ENCODE measurements around the gene CPM.

CPM gene

GRCh38 chr12:68956466-68956865 lies 23.5 kb upstream of the CPM start:
- DNase-seq (ENCODE audit: low read depth) = no peak

DNA sequence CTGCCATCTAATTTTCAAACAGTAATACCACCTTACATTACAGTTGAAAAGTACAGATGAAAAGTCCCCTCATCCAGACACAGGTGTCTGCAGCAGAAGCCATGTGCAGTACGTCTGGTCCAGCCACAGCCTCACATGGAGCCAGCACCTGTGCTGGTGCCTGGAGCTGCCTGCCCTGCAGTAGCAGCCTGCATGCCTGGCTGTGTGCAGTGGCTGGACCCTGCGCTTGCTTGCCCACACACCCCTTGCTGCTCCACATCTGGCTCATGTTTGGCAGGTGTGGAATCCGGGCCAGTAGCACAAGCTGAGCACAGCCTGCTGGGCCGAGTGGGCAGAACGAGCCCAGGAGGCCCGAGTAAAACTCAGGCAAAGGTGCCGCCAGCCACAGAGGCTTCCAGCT lies 21.8 kb upstream of the CPM start:
- DNase-seq (ENCODE audit: low read depth) = no peak

GRCh38 chr12:68953536-68953935 lies 20.6 kb upstream of the CPM start:
- DNase-seq (ENCODE audit: low read depth) = no peak

- no peak for DNase-seq (ENCODE audit: low read depth)
Measured at GRCh38 chr12:68951652-68952051, 18.7 kb upstream of the CPM start.

DNA sequence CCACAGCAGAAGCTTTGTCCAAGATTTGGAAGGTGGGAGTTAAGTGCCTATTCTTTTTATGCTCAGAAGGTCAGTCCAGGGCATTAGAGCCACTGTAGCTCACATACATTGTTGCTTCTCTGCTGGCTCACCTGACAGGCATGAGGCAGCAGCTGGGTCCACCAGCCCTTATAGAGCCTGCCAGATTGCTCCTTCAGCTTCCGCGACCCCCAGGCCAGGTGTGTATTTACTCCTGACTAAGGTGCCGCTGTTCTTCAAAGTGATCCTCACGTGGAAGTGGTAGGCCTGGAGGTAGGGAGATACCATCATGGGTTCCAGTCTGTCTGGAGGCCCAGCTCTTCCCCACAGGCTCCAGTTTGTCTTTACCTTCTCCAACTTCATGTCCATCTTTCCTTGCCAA lies 17.5 kb upstream of the CPM start:
- no peak for DNase-seq (ENCODE audit: low read depth)

DNA sequence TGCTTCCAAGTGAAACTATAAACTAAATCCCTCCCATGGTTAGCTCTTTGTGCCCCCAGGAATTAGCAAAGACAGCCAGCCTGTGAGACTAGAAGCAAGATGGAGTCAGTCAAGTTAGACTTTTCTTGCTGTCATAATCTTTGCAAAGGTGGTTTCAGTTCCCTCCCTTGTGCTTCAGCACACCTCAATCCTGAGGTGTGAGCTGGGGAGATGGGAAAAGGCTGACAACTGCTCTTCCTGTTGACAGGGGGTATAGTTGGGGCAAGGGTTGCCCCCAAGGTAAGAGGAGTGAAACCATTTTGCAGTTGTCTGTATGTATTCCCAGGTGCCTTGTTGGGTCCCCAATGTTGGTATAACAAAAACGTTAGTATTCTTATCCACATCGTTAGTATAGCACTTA lies 12.3 kb upstream of the CPM start:
- DNase-seq (ENCODE audit: low read depth) = no peak

- no peak for DNase-seq (ENCODE audit: low read depth)
Measured at GRCh38 chr12:68944296-68945076, 11.5 kb upstream of the CPM start.

GRCh38 chr12:68943848-68944247 lies 10.9 kb upstream of the CPM start:
- no peak for DNase-seq (ENCODE audit: low read depth)

GRCh38 chr12:68940731-68941130 lies 7.8 kb upstream of the CPM start:
- no peak for DNase-seq (ENCODE audit: low read depth)

DNA sequence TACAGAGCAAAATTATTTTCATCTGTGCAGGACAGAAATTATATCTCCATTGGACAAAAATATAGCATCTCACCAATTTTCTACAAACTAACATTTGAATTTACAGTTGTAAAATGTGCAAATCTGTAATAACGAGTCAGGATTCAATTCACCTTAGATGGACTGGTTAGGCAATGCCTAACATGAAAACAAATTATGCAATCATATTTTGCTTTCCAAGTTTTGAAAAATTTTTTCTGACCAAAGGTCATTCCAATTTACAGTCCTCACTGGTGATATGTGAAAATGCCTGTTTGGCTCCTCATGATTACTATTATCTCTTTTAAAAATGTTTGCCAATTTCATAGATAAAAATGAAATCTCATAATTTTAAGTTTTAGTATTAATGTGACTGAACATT lies 6.5 kb upstream of the CPM start:
- DNase-seq (ENCODE audit: low read depth) = no peak

- no peak for DNase-seq (ENCODE audit: low read depth)
Measured at GRCh38 chr12:68934392-68934791, 1.4 kb upstream of the CPM start.

- peak; percentile 29 for DNase-seq (ENCODE audit: low read depth)
Measured at GRCh38 chr12:68932128-68932960, 627 bp downstream of the CPM start.

GRCh38 chr12:68930178-68930577 lies 2.8 kb downstream of the CPM start:
- DNase-seq (ENCODE audit: low read depth) = no peak

DNA sequence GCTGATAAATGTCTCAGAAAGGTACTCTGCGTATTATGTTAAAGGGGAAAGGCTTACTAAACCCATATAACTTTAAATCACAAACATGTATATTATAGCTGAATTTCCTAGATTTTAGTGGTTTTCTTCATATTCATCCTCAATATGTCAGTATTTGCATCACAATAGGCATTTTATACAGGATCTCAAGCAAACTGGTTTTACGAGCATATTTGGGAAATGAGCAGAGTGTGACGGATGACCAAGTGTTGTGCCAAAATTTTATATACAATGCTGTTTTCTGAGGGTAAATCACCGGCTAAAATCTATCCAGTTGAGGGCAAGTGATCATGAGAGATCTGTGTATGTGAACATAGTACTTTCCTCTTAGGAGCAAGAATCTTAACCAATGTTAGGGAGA lies 8.4 kb downstream of the CPM start:
- DNase-seq (ENCODE audit: low read depth) = peak; percentile 10

DNA sequence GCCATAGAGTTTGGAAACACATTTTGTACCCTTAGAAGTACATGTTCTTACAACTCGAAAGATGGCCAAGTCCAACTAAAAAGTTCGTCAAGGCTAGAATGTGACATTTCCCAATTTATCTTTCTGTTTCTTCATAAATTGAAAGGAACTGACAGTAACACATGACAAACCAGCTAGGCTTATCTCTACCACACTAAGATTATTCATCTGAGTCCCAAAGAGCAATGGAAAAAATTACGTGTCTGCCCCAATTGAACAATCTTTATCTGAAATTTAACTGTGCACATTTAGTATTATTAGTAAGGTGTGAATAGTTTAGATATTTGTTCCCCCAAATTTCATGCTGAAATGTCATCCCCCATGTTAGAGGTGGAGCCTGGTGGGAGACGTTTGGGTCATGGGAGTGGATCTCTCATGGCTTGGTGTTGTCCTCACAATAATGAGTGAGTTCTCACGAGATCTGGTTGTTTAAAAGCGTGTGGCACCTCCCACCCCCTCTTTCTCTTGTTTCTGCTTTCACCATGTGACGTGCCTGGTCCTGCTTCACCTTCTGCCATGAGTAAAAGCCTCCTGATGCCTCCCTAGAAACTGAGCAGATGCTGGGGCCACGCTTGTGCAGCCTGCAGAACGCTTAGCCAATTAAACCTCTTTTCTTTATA lies 13.3 kb downstream of the CPM start:
- DNase-seq (ENCODE audit: low read depth) = no peak

DNA sequence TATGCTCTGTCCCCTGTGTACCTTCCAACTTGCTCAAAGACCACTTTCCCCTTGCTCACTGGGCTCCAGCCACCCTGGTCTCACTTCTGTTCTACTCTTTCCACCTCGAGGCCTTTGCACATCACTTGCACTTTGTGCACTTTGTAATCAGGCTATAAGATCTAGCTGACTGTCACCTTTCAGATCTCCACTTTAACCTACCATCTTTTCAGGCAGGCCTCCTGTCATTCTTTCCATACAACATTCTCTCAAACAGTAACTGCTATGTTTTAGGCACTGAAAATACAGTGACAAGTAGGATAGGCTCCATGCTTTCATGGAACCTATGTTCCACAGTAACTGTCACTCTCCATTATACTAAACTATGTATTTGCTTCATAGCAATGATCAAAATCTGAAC lies 14.0 kb downstream of the CPM start:
- DNase-seq (ENCODE audit: low read depth) = no peak

- DNase-seq (ENCODE audit: low read depth) = peak; percentile 92
Measured at GRCh38 chr12:68915055-68915454, 17.9 kb downstream of the CPM start.

DNA sequence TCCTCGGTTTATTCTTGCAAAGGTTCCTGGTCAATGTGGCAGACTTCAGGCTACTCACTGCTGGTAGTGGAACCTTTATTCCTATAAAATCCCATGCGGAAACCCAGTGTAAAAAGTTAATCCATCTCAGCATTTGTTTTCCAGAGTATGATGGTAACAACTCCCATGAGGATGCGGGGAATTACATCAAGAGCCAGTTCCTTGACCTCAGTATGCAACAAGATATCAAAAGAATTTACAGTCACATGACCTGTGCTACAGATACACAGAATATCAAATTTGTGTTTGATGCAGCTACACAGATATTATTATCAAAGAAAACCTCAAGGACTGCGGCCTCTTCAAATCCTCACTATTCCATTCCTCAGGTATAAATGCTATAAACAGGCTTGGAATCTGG lies 19.3 kb downstream of the CPM start:
- no peak for DNase-seq (ENCODE audit: low read depth)

- no peak for DNase-seq (ENCODE audit: low read depth)
Measured at GRCh38 chr12:68912916-68913315, 20.1 kb downstream of the CPM start.

GRCh38 chr12:68911197-68911718 lies 21.7 kb downstream of the CPM start:
- no peak for DNase-seq (ENCODE audit: low read depth)

DNA sequence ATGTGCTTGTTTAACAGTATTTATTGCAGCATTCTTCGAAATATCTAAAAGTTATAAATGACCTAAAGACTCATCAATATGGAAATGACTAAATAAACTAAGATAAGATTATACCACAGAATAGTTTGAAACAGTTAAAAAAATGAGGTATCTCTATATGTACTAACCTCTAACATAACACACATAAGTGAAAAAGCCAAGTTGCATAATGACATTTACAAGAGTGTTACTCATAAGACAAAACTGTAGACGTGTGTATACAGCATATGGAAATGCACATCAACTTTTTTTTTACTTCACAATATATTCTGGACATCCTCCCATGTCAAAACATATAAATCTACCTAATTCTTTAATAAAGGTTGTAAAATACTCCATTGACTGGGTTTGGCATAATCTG lies 22.8 kb downstream of the CPM start:
- peak; percentile 69 for DNase-seq (ENCODE audit: low read depth)

DNA sequence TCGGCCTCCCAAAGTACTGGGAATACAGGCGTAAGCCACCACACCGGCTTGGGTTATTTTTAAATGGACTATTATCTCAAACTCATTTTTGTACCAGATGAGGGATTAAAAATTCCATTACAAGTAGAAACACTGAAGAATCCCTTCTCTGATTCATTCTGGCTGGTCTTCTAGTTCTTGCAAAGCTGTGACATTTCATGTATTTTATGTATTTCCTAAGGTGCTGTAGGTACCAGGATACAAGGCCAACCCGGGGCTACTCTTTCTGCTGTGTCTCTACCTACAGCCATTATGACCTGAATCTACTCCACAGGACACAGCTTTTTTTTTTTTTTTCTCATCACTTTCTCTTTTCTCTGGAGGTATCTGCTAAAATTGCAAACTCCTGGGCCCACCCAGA lies 24.9 kb downstream of the CPM start:
- no peak for DNase-seq (ENCODE audit: low read depth)

GRCh38 chr12:68905733-68906132 lies 27.2 kb downstream of the CPM start:
- no peak for DNase-seq (ENCODE audit: low read depth)

Data from ELR (cell line).